GM12892 (cell line): ENCODE results near the gene GSPT2.

Experiments used
- DNase-seq: peaks from one replicate; pipeline ENCODE4 v3.0.0; 2011; ENCODE audit not compliant: insufficient read length
- FAIRE-seq: peaks from 2 replicates; lab custom pipeline; 2011; peaks lifted over from hg19 to GRCh38; lab: Jason Lieb, UNC
- POLR2A ChIP-seq: IDR thresholded peaks from 2 replicates; pipeline ENCODE4 v1.6.1; 2011; ENCODE audit warnings: low read depth, low read length, control low read depth
- POLR2AphosphoS5 ChIP-seq: IDR thresholded peaks from 2 replicates; pipeline ENCODE4 v1.6.1; 2011; ENCODE audit warnings: low read depth, low read length, control low read depth
- TAF1 ChIP-seq: IDR thresholded peaks from 2 replicates; pipeline ENCODE4 v1.6.1; 2011; ENCODE audit warnings: low read depth, mild to moderate bottlenecking, control low read depth, low read length, borderline replicate concordance

GSPT2 gene

DNA sequence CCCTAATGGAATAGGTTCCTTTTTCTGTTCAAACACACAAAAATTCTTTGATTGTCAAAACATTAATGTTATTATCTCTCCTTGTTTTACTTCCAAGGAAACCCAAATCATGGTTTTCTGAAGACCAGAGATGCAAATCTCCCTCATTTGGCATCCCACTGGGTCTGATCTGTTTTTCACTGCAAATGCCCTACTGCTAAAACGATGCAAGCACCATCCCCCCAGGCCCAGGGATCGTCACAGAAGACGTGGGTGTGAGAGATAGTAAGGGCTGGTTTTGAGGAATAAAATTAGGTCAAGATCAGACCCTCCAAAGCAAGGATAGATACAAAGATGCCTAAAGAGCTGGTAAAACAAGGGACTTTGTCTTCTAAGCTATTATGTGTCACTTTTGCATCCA lies 33.6 kb downstream of the GSPT2 start:
- TF ChIP-seq POLR2A = no peak
- no peak for FAIRE-seq
- DNase-seq = no peak

DNA sequence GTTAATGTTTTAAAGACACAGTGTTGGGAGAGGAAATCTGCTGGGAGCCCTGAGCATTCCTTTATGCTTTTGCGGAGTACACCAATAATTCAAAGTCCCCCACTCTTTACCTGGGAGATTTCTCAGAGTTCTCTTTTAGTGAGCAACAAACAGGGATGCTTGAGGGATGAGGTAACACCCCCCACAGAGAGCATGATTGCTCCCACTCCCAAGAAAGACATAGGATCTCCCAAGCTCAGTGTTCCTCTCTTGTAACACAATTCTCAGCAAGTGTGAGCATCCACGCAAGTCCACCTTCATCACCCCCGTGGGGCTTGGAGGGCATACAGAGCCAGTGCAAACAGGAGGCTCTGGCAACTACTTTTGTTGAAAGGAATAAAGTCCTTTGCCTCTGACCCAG lies 36.1 kb downstream of the GSPT2 start:
- FAIRE-seq = no peak

DNA sequence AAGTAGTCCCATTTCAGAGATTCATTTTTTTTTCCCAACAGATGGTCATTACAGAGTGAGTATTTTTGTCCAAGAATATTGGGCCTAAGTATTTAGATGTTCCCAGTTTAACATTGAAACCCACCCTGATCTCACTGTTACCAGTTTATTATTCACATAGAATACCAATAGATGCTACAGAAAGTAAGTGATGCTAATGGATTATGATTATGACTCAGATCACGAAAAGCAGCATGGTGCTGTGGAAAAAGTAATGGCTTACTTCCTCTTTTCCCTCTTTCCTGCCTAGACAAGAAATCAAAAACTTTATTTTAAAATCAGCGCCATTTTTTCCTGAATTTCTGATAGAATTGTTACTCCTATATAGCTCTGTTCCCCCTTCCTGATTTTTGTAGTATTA lies 51.9 kb downstream of the GSPT2 start:
- DNase-seq (no peak), FAIRE-seq (no peak)
- no peak for TF ChIP-seq TAF1
- no peak for TF ChIP-seq POLR2A

More for the DNA sequence above, 36.1 kb downstream of the GSPT2 start:
- no peak for DNase-seq
- TF ChIP-seq POLR2A = no peak
- no peak for TF ChIP-seq TAF1
- no peak for TF ChIP-seq POLR2AphosphoS5
